Bronchial epithelial cell (primary cell): ENCODE measurements around the gene C4B. TPM values are rescaled to one million over a fixed set of nuclear protein-coding genes. Genes with fewer than 3 reads are reported as not detected.

Source experiments
- DNase-seq: peaks from one replicate; pipeline ENCODE4 v3.0.0-alpha.2; 2010; ENCODE audit warnings: low read depth
- FAIRE-seq: peaks from 2 replicates; lab custom pipeline; 2011; peaks lifted over from hg19 to GRCh38; lab: Jason Lieb, UNC
- H3K27me3 ChIP-seq: 2 replicates; pipeline ENCODE4 v1.5.1; 2011; ENCODE audit warnings: low read length; ENCODE audit not compliant: control insufficient read depth, insufficient read depth
- H3K36me3 ChIP-seq: 2 replicates; pipeline ENCODE4 v1.5.1; 2011; ENCODE audit warnings: low read length; ENCODE audit not compliant: control insufficient read depth, insufficient read depth
- H3K4me3 ChIP-seq: 2 replicates; pipeline ENCODE4 v1.5.1; 2011; ENCODE audit warnings: mild to moderate bottlenecking, low read depth, low read length, control low read depth
- total RNA-seq: library from RNA; depleted of rRNA; stranded (reverse); fragments of >200 nt; gene quantifications from 2 replicates; pipeline ENCODE4 v1.2.1, GENCODE V29; 2014
- TF ChIP-seq, protein P1 (sequence below): IDR thresholded peaks from 2 replicates; pipeline ENCODE4 v1.5.1; 2011; ENCODE audit warnings: mild to moderate bottlenecking, moderate library complexity, low read length, control low read depth, inconsistent platforms; ENCODE audit not compliant: insufficient read depth, severe bottlenecking

C4B gene
- total RNA-seq, 1 donor from 2014 or later = 1.6 TPM

DNA sequence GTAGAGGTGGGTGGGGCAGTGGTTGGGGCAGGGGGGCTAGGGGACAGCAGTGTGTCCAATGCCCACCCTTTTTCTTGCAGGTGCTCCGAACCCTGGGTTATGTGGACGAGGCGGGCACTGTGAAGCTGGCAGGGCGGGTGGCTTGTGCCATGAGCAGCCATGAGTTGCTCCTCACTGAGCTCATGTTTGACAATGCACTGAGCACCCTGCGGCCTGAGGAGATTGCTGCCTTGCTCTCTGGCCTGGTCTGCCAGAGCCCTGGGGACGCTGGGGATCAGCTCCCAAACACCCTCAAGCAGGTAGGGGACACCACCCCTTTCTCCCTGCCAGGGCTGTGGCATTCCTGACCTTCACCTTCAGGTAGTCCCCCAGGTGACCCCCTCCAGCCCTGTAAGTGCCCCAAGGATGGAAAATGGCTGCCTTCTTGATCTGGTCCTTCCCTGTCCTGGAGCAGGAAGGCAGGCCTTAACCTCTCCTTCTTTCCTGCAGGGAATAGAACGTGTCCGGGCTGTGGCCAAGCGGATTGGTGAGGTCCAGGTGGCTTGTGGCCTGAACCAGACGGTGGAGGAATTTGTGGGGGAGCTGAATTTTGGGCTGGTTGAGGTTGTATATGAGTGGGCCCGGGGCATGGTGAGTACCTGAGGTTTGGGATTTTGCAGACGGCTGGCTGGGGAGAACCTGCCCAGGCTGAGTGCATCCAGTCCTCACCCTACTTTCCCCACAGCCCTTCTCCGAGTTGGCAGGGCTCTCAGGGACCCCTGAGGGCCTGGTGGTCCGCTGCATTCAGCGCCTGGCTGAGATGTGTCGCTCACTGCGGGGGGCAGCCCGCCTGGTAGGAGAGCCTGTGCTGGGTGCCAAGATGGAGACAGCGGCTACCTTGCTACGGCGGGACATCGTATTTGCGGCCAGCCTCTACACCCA is 45.5 kb upstream of the C4B start:
- Histone ChIP-seq H3K27me3 (no peaks in the 10 kb centered on the region), H3K4me3 (no peak overlapping the region), H3K36me3 (peaks cover 26% of the 10 kb centered on the region)
- no peak for FAIRE-seq
- no peak for DNase-seq
- TF ChIP-seq, protein P1, sequence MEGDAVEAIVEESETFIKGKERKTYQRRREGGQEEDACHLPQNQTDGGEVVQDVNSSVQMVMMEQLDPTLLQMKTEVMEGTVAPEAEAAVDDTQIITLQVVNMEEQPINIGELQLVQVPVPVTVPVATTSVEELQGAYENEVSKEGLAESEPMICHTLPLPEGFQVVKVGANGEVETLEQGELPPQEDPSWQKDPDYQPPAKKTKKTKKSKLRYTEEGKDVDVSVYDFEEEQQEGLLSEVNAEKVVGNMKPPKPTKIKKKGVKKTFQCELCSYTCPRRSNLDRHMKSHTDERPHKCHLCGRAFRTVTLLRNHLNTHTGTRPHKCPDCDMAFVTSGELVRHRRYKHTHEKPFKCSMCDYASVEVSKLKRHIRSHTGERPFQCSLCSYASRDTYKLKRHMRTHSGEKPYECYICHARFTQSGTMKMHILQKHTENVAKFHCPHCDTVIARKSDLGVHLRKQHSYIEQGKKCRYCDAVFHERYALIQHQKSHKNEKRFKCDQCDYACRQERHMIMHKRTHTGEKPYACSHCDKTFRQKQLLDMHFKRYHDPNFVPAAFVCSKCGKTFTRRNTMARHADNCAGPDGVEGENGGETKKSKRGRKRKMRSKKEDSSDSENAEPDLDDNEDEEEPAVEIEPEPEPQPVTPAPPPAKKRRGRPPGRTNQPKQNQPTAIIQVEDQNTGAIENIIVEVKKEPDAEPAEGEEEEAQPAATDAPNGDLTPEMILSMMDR = no peak

DNA sequence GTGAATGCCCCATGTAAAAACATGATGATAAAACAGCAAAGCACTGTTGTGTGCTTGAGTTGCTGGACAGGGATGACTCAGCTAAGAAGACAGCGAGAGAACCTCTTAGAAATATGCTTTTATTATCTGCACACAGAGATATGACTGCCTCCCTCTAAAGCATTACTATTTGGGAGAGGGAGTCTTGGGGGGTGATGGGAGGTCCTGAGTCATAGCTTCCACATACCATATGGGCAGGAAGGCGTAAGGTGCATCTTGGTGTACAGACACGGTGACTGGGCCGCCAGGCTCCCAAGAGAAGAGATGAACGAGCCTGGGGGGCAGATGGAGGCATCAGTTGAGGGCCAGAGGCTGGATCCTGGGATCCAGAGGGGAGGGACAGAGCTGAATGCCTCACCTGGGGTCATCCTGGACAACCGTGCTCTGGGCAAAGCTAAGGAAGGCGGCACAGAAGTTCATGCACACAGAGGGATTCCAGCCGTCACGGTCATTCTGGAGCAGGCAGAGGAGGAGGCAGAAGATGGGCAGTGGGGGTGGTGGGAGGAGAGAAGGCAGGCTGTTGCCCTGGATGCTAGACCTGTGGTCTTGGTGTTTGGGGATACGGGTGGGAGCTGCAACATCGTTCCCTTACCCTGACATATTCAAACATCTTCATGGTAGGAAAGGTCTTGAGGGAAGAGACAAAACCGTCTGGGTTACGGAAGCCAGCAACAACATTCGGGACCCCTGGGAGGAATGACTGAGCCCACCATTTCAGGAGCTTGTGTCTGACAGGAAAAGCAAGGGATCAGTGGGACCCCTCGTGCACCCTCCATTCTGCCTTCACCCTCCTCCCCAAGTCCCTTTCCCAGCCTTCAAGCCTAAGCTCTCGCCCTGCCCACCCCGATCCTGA is 44.6 kb upstream of the C4B start:
- DNase-seq (no peak), FAIRE-seq (no peak)
- Histone ChIP-seq H3K36me3 (peaks cover 22% of the 10 kb centered on the region), H3K4me3 (no peak overlapping the region), H3K27me3 (no peaks in the 10 kb centered on the region)
- TF ChIP-seq, protein P1 = no peak

DNA sequence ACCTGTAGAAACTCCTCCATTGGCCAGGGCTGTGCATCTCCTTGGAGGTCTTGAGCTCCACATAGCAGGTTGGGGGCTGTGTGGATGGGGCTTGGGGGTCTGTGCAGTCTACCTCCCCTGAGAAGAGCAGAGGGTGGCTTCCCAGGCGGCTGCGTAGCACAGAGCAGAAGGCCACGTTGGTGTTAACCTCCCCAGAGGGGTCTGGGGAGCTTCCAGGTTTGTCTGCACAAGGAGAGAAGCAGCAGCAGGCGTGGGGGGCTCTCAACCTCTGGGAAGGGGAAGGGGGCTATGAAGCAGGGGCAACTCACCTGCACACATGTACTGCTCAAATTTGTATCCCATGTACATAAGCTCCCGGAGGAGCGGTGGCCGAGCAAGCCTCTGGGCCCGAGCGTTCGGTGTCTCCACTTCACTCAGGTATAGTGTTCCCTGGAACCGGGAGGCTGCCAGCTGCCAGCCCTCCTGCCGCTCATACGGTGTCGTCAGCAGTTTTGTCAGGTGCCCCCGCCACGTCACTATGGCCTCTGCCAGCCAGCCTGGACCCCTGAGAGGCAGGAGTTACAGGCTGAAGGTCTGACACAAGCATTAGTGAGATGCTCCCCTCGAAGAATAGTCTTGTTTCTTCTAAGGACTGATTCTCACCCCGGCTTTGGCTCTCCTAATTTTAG is 43.9 kb upstream of the C4B start:
- TF ChIP-seq, protein P1 = no peak
- H3K36me3 ChIP-seq = peaks cover 20% of the 10 kb centered on the region
- DNase-seq (no peak), FAIRE-seq (no peak)
- peak overlapping the region; percentile 50 for H3K4me3 ChIP-seq
- no peaks in the 10 kb centered on the region for H3K27me3 ChIP-seq

DNA sequence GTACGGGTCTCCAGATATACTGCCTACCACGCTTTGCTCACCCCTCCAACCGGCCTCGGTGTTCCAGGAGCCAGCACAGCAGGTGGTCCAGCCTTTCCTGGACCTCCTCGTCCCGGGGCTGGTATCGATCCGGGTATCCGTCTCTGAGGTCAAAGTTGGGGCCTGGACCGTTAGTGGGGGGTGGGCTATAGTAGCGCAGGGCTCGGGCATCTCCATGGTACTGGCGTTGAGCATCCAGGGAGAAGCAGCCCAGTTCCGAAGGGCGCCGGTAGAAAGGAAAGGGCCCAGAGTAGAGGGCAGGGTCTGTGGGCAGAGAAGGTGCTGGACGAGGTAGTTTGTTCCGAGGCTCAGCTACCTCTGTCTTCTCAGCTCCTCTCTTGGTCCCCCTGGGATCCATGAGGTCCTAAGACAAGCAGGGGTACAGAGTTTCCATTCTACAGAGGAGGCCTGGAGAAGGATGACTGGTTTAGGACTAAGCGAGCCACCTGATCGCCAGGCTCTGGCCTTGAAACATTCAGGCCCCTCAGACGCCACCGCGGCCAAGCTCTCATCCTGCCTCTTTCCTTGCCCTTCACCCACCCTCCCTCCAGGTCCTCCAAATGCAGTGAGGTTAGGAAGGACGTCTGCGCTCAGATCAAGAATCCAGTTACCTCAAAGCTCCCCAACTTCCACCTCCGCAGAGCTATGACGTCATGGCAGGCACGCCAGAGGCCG is 43.2 kb upstream of the C4B start:
- DNase-seq (no peak), FAIRE-seq (no peak)
- Histone ChIP-seq H3K27me3 (no peaks in the 10 kb centered on the region), H3K36me3 (peaks cover 20% of the 10 kb centered on the region), H3K4me3 (peak overlapping the region; percentile 50)
- TF ChIP-seq, protein P1 = no peak

DNA sequence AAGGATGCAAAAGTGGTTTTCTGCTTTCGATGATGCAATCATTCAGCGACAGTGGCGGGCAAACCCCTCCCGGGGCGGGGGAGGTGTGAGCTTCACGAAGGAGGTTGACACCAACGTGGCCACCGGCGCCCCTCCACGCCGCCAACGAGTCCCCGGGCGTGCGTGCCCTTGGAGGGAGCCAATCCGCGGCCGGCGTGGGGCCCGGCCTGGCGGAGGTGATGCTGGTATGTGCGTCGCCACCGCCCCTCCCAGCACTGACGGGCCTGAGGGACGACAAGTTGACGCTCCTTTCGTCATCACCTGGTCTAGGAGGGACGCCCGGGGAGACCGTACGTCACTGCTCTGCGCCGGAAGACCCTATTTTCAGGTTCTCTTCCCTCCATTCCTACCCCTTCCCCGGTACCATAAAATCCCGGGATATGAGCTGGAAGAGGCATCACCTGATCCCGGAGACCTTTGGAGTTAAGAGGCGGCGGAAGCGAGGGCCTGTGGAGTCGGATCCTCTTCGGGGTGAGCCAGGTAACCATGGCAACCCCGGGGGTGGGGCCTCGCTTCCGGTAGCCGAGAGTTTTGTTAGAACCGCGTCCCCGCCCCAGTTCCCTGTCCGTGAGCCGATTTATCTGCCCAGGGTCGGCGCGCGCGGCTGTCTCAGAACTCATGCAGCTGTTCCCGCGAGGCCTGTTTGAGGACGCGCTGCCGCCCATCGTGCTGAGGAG is 42.4 kb upstream of the C4B start, which contains the start of gene DXO:
Gene DXO, minus strand, starts transcription at position 146 of the 716 bp plus-strand sequence. CDS start 463 bp downstream, outside the sequence.
- DNase-seq (peak; percentile 93), FAIRE-seq (no peak)
- peaks cover 18% of the 10 kb centered on the region for H3K36me3 ChIP-seq
- peak within 1 kb of the TSS; percentile 50 for H3K4me3 ChIP-seq
- H3K27me3 ChIP-seq = no peaks in the 10 kb centered on the region
- TF ChIP-seq, protein P1 = no peak
